SK-N-SH (cell line): ENCODE measurements around the gene B3GAT3. TPM values are rescaled to one million over a fixed set of nuclear protein-coding genes. Genes with fewer than 3 reads are reported as not detected.

Experiments
- CTCF ChIA-PET: fragments of 300-600, 350-600 bp; formaldehyde crosslinking; extraction: SDS; loops from one replicate; lab custom pipeline; 2021; lab: Yijun Ruan, JAX
- POLR2A ChIA-PET: fragments of 350-600 bp; sonication (Branson Sonifier 250); formaldehyde crosslinking; extraction: SDS; loops from one replicate; lab custom pipeline; 2020; ENCODE audit warnings: antibody characterized with exemption, inconsistent platforms; lab: Yijun Ruan, JAX
- DNase-seq: peaks from one replicate; pipeline ENCODE4 v3.0.0; 2012
- H2AFZ ChIP-seq: fragments of 200-600 bp; sonication (generic); 2 replicates; pipeline ENCODE4 v1.8.1; 2016; ENCODE audit warnings: antibody characterized with exemption, mild to moderate bottlenecking, low read depth
- H3F3A ChIP-seq: fragments of 200-600 bp; sonication (generic); replicated peaks from 2 replicates; pipeline ENCODE3; 2016; ENCODE audit warnings: antibody characterized with exemption, mild to moderate bottlenecking; ENCODE audit not compliant: insufficient read depth
- H3K27ac ChIP-seq, 2 experiments: fragments of 200-500 bp in 1 of 2; fragments of 200-600 bp in 1 of 2; sonication (Bioruptor generic) in 1 of 2; sonication (generic), shearing (Covaris generic) in 1 of 2; 2 replicates each; pipeline versions ENCODE4 v1.5.1 to v1.6.1; 2014 to 2016; ENCODE audit warnings: low read depth in 2 of 2, inconsistent platforms in 1 of 2, low read length in 1 of 2, mild to moderate bottlenecking in 1 of 2, mixed read lengths in 1 of 2
- H3K27me3 ChIP-seq: fragments of 200-600 bp; sonication (generic), shearing (Covaris generic); 2 replicates; pipeline ENCODE4 v1.6.1; 2016; ENCODE audit warnings: mixed run types; ENCODE audit not compliant: insufficient read depth
- H3K36me3 ChIP-seq, 2 experiments: fragments of 200-500 bp in 1 of 2; fragments of 200-600 bp in 1 of 2; sonication (Bioruptor generic) in 1 of 2; sonication (generic) in 1 of 2; replicated peaks in 1 of 2; 2 replicates each; pipeline versions ENCODE3 to v1.5.1; 2014 to 2016; ENCODE audit warnings: low read length in 1 of 2, mild to moderate bottlenecking in 1 of 2; ENCODE audit not compliant: insufficient read depth in 2 of 2, control insufficient read depth in 1 of 2
- H3K4me1 ChIP-seq, 2 experiments: fragments of 200-500 bp in 1 of 2; fragments of 200-600 bp in 1 of 2; sonication (Bioruptor generic) in 1 of 2; sonication (generic), shearing (Covaris generic) in 1 of 2; 2 replicates each; pipeline versions ENCODE4 v1.5.1 to v1.6.1; 2014 to 2016; ENCODE audit warnings: low read depth in 1 of 2, low read length in 1 of 2, mixed run types in 1 of 2; ENCODE audit not compliant: insufficient read depth in 2 of 2, control insufficient read depth in 1 of 2
- H3K4me2 ChIP-seq: fragments of 200-600 bp; sonication (generic), shearing (Covaris generic); 2 replicates; pipeline ENCODE4 v1.6.1; 2017; ENCODE audit warnings: mixed run types
- H3K4me3 ChIP-seq, 2 experiments: fragments of 200-500 bp in 1 of 2; fragments of 200-600 bp in 1 of 2; sonication (Bioruptor generic) in 1 of 2; sonication (generic), shearing (Covaris generic) in 1 of 2; 2 replicates each; pipeline versions ENCODE4 v1.5.1 to v1.8.1; 2014 to 2016; ENCODE audit warnings: low read depth in 2 of 2, inconsistent platforms in 1 of 2, low read length in 1 of 2, mild to moderate bottlenecking in 1 of 2, mixed read lengths in 1 of 2, moderate library complexity in 1 of 2
- H3K79me2 ChIP-seq: fragments of 200-600 bp; sonication (generic); 2 replicates; pipeline ENCODE4 v1.8.1; 2017; ENCODE audit warnings: mild to moderate bottlenecking; ENCODE audit not compliant: insufficient read depth
- H3K9ac ChIP-seq: fragments of 200-600 bp; sonication (generic); 2 replicates; pipeline ENCODE4 v1.6.1; 2017; ENCODE audit warnings: mixed run types
- H3K9me2 ChIP-seq: fragments of 200-600 bp; sonication (generic); 2 replicates; pipeline ENCODE4 v1.6.1; 2017; ENCODE audit warnings: mixed run types
- H3K9me3 ChIP-seq: fragments of 200-600 bp; sonication (generic); 2 replicates; pipeline ENCODE4 v1.6.1; 2017; ENCODE audit warnings: mixed run types, mild to moderate bottlenecking, moderate library complexity
- H4K20me1 ChIP-seq: fragments of 200-600 bp; sonication (generic); 2 replicates; pipeline ENCODE4 v1.6.1; 2017; ENCODE audit warnings: mild to moderate bottlenecking, mixed run types; ENCODE audit not compliant: insufficient read depth
- CHD2 ChIP-seq: fragments of 150-350 bp; IDR thresholded peaks from 2 replicates; pipeline ENCODE4 v1.6.1; 2018; ENCODE audit warnings: low read length; ENCODE audit not compliant: partially characterized antibody
- ELF1 ChIP-seq: IDR thresholded peaks from 2 replicates; pipeline ENCODE4 v1.4.0; 2012
- EZH2phosphoT487 ChIP-seq: fragments of 200-600 bp; sonication (generic); IDR thresholded peaks from 2 replicates; pipeline ENCODE4 v1.6.1; 2017; ENCODE audit warnings: low read depth, mixed run types, mild to moderate bottlenecking, antibody characterized with exemption, moderate library complexity, borderline replicate concordance
- FOXJ3 ChIP-seq: sonication (generic); formaldehyde crosslinking; IDR thresholded peaks from 2 replicates; pipeline ENCODE4 v1.5.1; 2020; ENCODE audit warnings: mild to moderate bottlenecking, missing genetic modification reagents
- GABPA ChIP-seq: IDR thresholded peaks from 2 replicates; pipeline ENCODE4 v1.4.0; 2012; ENCODE audit warnings: low read depth, mild to moderate bottlenecking
- GATA2 ChIP-seq: sonication (generic); formaldehyde crosslinking; IDR thresholded peaks from 2 replicates; pipeline ENCODE4 v1.5.0; 2020; ENCODE audit warnings: mild to moderate bottlenecking, missing genetic modification reagents
- JUND ChIP-seq: IDR thresholded peaks from 2 replicates; pipeline ENCODE4 v1.4.0; 2012
- MXI1 ChIP-seq: IDR thresholded peaks from 2 replicates; pipeline ENCODE4 v1.6.1; 2012; ENCODE audit warnings: mild to moderate bottlenecking, low read depth, low read length, improper control_type of control experiment
- RCOR1 ChIP-seq: fragments of 150-350 bp; IDR thresholded peaks from 2 replicates; pipeline ENCODE4 v1.6.1; 2017; ENCODE audit warnings: antibody characterized with exemption, low read length
- SMC3 ChIP-seq: IDR thresholded peaks from 2 replicates; pipeline ENCODE4 v1.6.1; 2012; ENCODE audit warnings: low read depth, low read length, improper control_type of control experiment
- TAF1 ChIP-seq: IDR thresholded peaks from 2 replicates; pipeline ENCODE4 v1.6.1; 2012; ENCODE audit warnings: low read depth, mild to moderate bottlenecking, low read length, moderate library complexity, borderline replicate concordance
- TCF12 ChIP-seq: IDR thresholded peaks from 2 replicates; pipeline ENCODE4 v1.4.0; 2012
- WGBS: methylation state at CpG from one replicate; pipeline ENCODE4 v1.1.6; 2017; ENCODE audit warnings: low lambda C conversion rate; 5-methylcytosine and 5-hydroxymethylcytosine counted together
- polyA plus RNA-seq, 3 experiments: library from polyadenylated mRNA; depleted of rRNA; stranded (reverse); fragments of >200 nt; gene quantifications; 2 replicates each; pipeline ENCODE4 v1.2.3, GENCODE V29; 2012
- TF ChIP-seq, protein P1 (sequence below): fragments of 150-350 bp; IDR thresholded peaks from 2 replicates; pipeline ENCODE4 v1.6.1; 2017; ENCODE audit warnings: antibody characterized with exemption, low read length, low read depth, borderline replicate concordance
- TF ChIP-seq, protein P2 (sequence below): IDR thresholded peaks from 2 replicates; pipeline ENCODE4; 2012
- TF ChIP-seq, protein P3 (sequence below): IDR thresholded peaks from 2 replicates; pipeline ENCODE4 v1.4.0; 2012; ENCODE audit warnings: low read depth, borderline replicate concordance
- TF ChIP-seq, protein P4 (sequence below): IDR thresholded peaks from 2 replicates; pipeline ENCODE4 v1.4.0; 2012; ENCODE audit warnings: low read depth

B3GAT3 gene
- polyA plus RNA-seq, 1 of the 3 experiments (the other 2 are of a cell fraction): 104 TPM

DNA sequence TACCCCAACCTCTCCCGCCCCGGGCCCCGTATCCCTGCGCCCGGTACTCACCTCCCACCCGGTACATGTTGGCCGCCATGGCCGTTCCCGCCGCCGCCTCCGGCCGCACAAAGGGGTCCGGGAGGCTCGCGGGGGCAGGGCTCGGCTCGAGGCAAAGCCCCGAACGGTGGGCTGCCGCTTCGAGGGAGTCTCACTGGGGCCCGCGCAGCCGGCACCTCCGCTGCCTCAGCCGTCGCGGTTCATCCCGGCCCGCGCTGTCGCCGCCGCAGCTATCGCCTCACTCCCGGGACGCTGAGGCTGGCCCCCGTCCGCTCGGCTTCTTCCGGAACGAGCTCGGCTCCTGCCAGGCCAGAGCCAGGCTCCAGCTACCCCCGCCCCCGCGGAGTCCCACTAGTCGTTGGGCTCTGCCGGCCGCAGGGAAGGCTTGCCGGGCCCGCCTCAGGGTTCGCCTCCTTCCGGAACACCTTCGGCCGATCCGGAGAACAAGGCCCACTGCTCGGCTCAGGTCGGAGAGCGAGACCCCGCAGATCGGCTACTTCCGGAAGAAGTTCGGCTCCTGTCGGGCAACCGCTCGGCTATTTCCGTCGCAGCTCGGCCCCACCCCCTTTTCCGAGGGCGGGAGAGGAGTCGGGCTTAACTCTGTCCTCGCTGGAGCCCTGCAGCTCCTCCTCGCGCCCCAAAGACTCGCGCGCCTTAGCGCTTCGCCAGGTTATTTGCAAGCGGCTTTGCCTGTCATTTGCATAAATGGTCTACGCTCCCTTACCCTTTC, 20.2 kb downstream of the B3GAT3 start, which contains the start of gene MTA2 (continued):
- TF ChIP-seq, protein P1, sequence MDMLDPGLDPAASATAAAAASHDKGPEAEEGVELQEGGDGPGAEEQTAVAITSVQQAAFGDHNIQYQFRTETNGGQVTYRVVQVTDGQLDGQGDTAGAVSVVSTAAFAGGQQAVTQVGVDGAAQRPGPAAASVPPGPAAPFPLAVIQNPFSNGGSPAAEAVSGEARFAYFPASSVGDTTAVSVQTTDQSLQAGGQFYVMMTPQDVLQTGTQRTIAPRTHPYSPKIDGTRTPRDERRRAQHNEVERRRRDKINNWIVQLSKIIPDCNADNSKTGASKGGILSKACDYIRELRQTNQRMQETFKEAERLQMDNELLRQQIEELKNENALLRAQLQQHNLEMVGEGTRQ: no peak
- TF ChIP-seq SMC3 (no peak), CHD2 (peak; percentile 27), TAF1 (peak; percentile 10; the same call in 1 of the 2 replicates), FOXJ3 (no peak), RCOR1 (no peak), MXI1 (peak; percentile 51), EZH2phosphoT487 (no peak), JUND (no peak)
- TF ChIP-seq, protein P2, sequence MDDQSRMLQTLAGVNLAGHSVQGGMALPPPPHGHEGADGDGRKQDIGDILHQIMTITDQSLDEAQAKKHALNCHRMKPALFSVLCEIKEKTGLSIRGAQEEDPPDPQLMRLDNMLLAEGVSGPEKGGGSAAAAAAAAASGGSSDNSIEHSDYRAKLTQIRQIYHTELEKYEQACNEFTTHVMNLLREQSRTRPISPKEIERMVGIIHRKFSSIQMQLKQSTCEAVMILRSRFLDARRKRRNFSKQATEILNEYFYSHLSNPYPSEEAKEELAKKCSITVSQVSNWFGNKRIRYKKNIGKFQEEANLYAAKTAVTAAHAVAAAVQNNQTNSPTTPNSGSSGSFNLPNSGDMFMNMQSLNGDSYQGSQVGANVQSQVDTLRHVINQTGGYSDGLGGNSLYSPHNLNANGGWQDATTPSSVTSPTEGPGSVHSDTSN: peak; percentile 17

DNA sequence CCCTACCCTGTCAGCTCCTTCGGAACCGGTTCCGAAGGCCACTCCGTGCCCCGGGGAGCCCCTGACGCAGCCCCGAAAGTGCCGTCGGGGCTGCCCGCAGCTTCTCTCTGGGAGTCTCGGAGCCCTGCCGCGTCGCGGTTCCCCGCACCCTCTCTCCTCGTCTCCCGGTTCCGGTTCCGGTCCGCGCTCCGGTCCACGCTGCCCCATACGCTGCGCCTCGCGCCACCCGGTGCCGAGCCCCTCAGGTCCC, 20.7 kb downstream of the B3GAT3 start:
- H2AFZ ChIP-seq: peak overlapping the region; percentile 1; the same call in 1 of the 2 replicates
- peak overlapping the region; percentile 95 for H3K4me2 ChIP-seq
- WGBS: 0% methylated on average over 2 of the region's 30 CpGs
- H3K27ac ChIP-seq: peak overlapping the region; percentile 87 to 93
- POLR2A ChIA-PET: interaction anchor here (1.0 to 4.2 kb wide), 7 partner anchors 9 to 240 kb away, joined by 3 to 59 read pairs (median 7); partner anchors contain the start of genes B3GAT3, C11orf98, CSKMT and EEF1G
- DNase-seq: no peak
- H3K9ac ChIP-seq: peak overlapping the region; percentile 99
- no peak for TF ChIP-seq GATA2 (CRISPR knock-in tag)
- TF ChIP-seq, protein P3, sequence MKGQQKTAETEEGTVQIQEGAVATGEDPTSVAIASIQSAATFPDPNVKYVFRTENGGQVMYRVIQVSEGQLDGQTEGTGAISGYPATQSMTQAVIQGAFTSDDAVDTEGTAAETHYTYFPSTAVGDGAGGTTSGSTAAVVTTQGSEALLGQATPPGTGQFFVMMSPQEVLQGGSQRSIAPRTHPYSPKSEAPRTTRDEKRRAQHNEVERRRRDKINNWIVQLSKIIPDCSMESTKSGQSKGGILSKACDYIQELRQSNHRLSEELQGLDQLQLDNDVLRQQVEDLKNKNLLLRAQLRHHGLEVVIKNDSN: no peak
- TF ChIP-seq TCF12: no peak
- TF ChIP-seq, protein P1: no peak
- 0 out of 2 replicates have a peak, but pooled peaks have one; percentile 8 for TF ChIP-seq ELF1
- TF ChIP-seq, protein P4, sequence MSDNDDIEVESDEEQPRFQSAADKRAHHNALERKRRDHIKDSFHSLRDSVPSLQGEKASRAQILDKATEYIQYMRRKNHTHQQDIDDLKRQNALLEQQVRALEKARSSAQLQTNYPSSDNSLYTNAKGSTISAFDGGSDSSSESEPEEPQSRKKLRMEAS: peak; percentile 51; the same call in 1 of the 2 replicates
- no peak for TF ChIP-seq FOXJ3
- peak; percentile 70 for TF ChIP-seq GABPA
- TF ChIP-seq CHD2: no peak
- TF ChIP-seq, all 33 proteins: peak for 3
- H3K27me3 ChIP-seq: no peaks in the 10 kb centered on the region
- H3K9me3 ChIP-seq: no peaks in the 10 kb centered on the region
- H3K79me2 ChIP-seq: peaks cover 55% of the 10 kb centered on the region
- H3K4me1 ChIP-seq: peaks cover 12 to 23% of the 10 kb centered on the region in 2 experiments; a peak in 3 of 4 replicates
- peak overlapping the region; percentile 70 to 96 for H3K4me3 ChIP-seq
- H3K9me2 ChIP-seq: no peaks in the 10 kb centered on the region
- no peaks in the 10 kb centered on the region for H4K20me1 ChIP-seq
- peaks cover 23% of the 10 kb centered on the region for H3F3A ChIP-seq
- H3K36me3 ChIP-seq: peaks cover 37 to 40% of the 10 kb centered on the region in 2 experiments
- CTCF ChIA-PET: interaction anchor here (2.2 to 3.2 kb wide), 2 partner anchors 9 to 11 kb away, joined by 11 to 23 read pairs; partner anchors contain the start of genes EML3, ROM1 and TUT1
